Endothelial cell of umbilical vein (primary cell): Measurements from ENCODE around the gene DCLK3. TPM values are rescaled to one million over a fixed set of nuclear protein-coding genes. Genes with fewer than 3 reads are reported as not detected.

ENCODE experiments used
- BruUV-seq: library from RNA; stranded (reverse); fragments of 400-500 nt; replicated peaks from 2 replicates; lab custom pipeline; 2021; lab: Mats Ljungman, UMichigan
- CTCF ChIA-PET: fragments of 300-600, 350-600 bp; sonication (Branson Sonifier 250); formaldehyde crosslinking; loops from one replicate; lab custom pipeline; 2021; ENCODE audit warnings: antibody characterized with exemption, inconsistent platforms; lab: Charles Lee
- POLR2A ChIA-PET: fragments of 300-600, 350-600 bp; sonication (Branson Sonifier 250); formaldehyde crosslinking; loops from one replicate; lab custom pipeline; 2021; ENCODE audit warnings: antibody characterized with exemption, inconsistent platforms; lab: Charles Lee
- DNase-seq: peaks from one replicate; pipeline ENCODE4 v3.0.0-alpha.2; 2011; ENCODE audit warnings: low read depth, low spot score
- FAIRE-seq: peaks from 2 replicates; lab custom pipeline; 2011; peaks lifted over from hg19 to GRCh38; lab: Jason Lieb, UNC
- H2AFZ ChIP-seq: 2 replicates; pipeline ENCODE4 v1.6.0; 2012; ENCODE audit warnings: low read depth, low read length, control low read depth, inconsistent platforms
- H3K27ac ChIP-seq: 2 replicates; pipeline ENCODE4 v1.5.1; 2011; ENCODE audit warnings: low read depth, mild to moderate bottlenecking, control low read depth, low read length, moderate library complexity; ENCODE audit not compliant: insufficient read depth
- H3K27me3 ChIP-seq, 2 experiments: 2 replicates each; pipeline versions ENCODE4 v1.6.0 to v1.6.1; 2011; ENCODE audit warnings: low read length in 2 of 2, mixed read lengths in 1 of 2; ENCODE audit not compliant: control insufficient read depth in 2 of 2, insufficient read depth in 2 of 2
- H3K36me3 ChIP-seq, 2 experiments: 2 replicates in 1 of 2; 3 replicates in 1 of 2; pipeline ENCODE4 v1.5.1; 2011; ENCODE audit warnings: low read length in 2 of 2, mild to moderate bottlenecking in 1 of 2, moderate library complexity in 1 of 2; ENCODE audit not compliant: control insufficient read depth in 2 of 2, insufficient read depth in 2 of 2; ENCODE audit errors: extremely low read depth in 1 of 2
- H3K4me1 ChIP-seq: 3 replicates; pipeline ENCODE4 v1.5.1; 2011; ENCODE audit warnings: mild to moderate bottlenecking, low read length; ENCODE audit not compliant: control insufficient read depth, insufficient read depth; ENCODE audit errors: extremely low read depth
- H3K4me2 ChIP-seq: 2 replicates; pipeline ENCODE4 v1.6.1; 2011; ENCODE audit warnings: low read length, control low read depth, mixed read lengths; ENCODE audit not compliant: insufficient read depth
- H3K4me3 ChIP-seq, 3 experiments: fragments of 200-600 bp in 1 of 3; sonication (generic), shearing (Covaris generic) in 1 of 3; replicated peaks in 1 of 3; 2 replicates each; pipeline ENCODE4 v1.5.1; 2011 to 2016; ENCODE audit warnings: control low read depth in 3 of 3, low read length in 3 of 3, mild to moderate bottlenecking in 2 of 3, inconsistent platforms in 1 of 3, low read depth in 1 of 3, moderate library complexity in 1 of 3; ENCODE audit not compliant: insufficient read depth in 1 of 3
- H3K79me2 ChIP-seq: 2 replicates; pipeline ENCODE4 v1.6.0; 2012; ENCODE audit warnings: low read length, inconsistent platforms; ENCODE audit not compliant: control insufficient read depth, insufficient read depth
- H3K9ac ChIP-seq: replicated peaks from 2 replicates; pipeline ENCODE3; 2011; ENCODE audit warnings: low read length, control low read depth; ENCODE audit not compliant: insufficient read depth; ENCODE audit errors: extremely low read depth
- H3K9me1 ChIP-seq: replicated peaks from 3 replicates; pipeline ENCODE4 v1.6.0; 2011; ENCODE audit warnings: mild to moderate bottlenecking, low read length; ENCODE audit not compliant: control insufficient read depth, insufficient read depth; ENCODE audit errors: extremely low read depth
- H3K9me3 ChIP-seq: replicated peaks from 2 replicates; pipeline ENCODE4 v1.5.1; 2012; ENCODE audit warnings: low read length, inconsistent platforms; ENCODE audit not compliant: control insufficient read depth, insufficient read depth
- H4K20me1 ChIP-seq: replicated peaks from 2 replicates; pipeline ENCODE3; 2011; ENCODE audit warnings: mild to moderate bottlenecking, low read length; ENCODE audit not compliant: control insufficient read depth, insufficient read depth; ENCODE audit errors: extremely low read depth
- EZH2 ChIP-seq: IDR thresholded peaks from 2 replicates; pipeline ENCODE4 v1.6.1; 2012; ENCODE audit warnings: borderline replicate concordance, low read depth, mild to moderate bottlenecking, moderate library complexity, low read length, inconsistent platforms; ENCODE audit not compliant: severe bottlenecking
- FOS ChIP-seq: IDR thresholded peaks from 2 replicates; pipeline ENCODE4 v1.6.1; 2011; ENCODE audit warnings: mild to moderate bottlenecking, low read length, moderate library complexity, borderline replicate concordance; ENCODE audit not compliant: insufficient read depth
- GATA2 ChIP-seq: IDR thresholded peaks from 2 replicates; pipeline ENCODE4 v1.7.0; 2011; ENCODE audit warnings: low read depth, mild to moderate bottlenecking, moderate library complexity, mixed read lengths, low read length; ENCODE audit not compliant: insufficient read length, insufficient read depth
- JUN ChIP-seq: IDR thresholded peaks from 2 replicates; pipeline ENCODE4 v1.6.1; 2011; ENCODE audit warnings: borderline replicate concordance, low read depth; ENCODE audit not compliant: insufficient read length, insufficient read depth
- MYC ChIP-seq: IDR thresholded peaks from one replicate; pipeline ENCODE4 v1.6.1; 2011; ENCODE audit warnings: mild to moderate bottlenecking, low read depth, low read length
- POLR2A ChIP-seq: IDR thresholded peaks from 2 replicates; pipeline ENCODE4 v1.6.1; 2012; ENCODE audit warnings: low read depth, mild to moderate bottlenecking, control low read depth, low read length
- POLR2AphosphoS5 ChIP-seq: IDR thresholded peaks from 2 replicates; pipeline ENCODE4 v1.6.1; 2012; ENCODE audit warnings: low read depth, mild to moderate bottlenecking, control low read depth, low read length, moderate library complexity; ENCODE audit not compliant: insufficient read depth
- dilution Hi-C: fragments of 300-500 bp; cut with MboI; formaldehyde crosslinking; loops from one replicate; pipeline ENCODE4 v1.15.0; 2019; ENCODE audit warnings: low sequenced_read_pairs; ENCODE audit not compliant: extremely low pct_ligation_motif_present
- intact Hi-C: fragments of 100-400 bp; cut with micrococcal nuclease; formaldehyde crosslinking; loops from one replicate; pipeline ENCODE4 v1.10.0; 2022
- polyA plus RNA-seq, 4 experiments: library from polyadenylated mRNA; depleted of rRNA in 3 of 4; stranded (reverse) in 3 of 4; unstranded in 1 of 4; fragments of >200 nt; gene quantifications; 2 replicates each; pipeline versions ENCODE4 v1.2.1 to v1.2.3, GENCODE V29; 2011 to 2012; ENCODE audit warnings: missing spikeins in 1 of 4
- total RNA-seq: library from RNA; stranded (reverse); gene quantifications from 2 replicates; pipeline ENCODE4 v1.2.3, GENCODE V29; 2021
- TF ChIP-seq, protein P1 (sequence below): IDR thresholded peaks from 2 replicates; pipeline ENCODE4 v1.6.1; 2011; ENCODE audit not compliant: insufficient read depth, insufficient read length
- TF ChIP-seq, protein P2 (sequence below), 2 donors: IDR thresholded peaks; 1 replicate in 1 of 2; 2 replicates in 1 of 2; pipeline ENCODE4 v1.5.1; 2011; ENCODE audit warnings: low read length in 2 of 2, mild to moderate bottlenecking in 2 of 2, moderate library complexity in 2 of 2, control low read depth in 1 of 2, inconsistent platforms in 1 of 2, low read depth in 1 of 2; ENCODE audit not compliant: insufficient read depth in 1 of 2; ENCODE audit errors: extremely low read depth in 1 of 2

Gene DCLK3
- total and polyA plus RNA-seq, 2 donors (not counting 3 experiments of a cell fraction or from before 2014, with no cell fraction given) = not detected

DNA sequence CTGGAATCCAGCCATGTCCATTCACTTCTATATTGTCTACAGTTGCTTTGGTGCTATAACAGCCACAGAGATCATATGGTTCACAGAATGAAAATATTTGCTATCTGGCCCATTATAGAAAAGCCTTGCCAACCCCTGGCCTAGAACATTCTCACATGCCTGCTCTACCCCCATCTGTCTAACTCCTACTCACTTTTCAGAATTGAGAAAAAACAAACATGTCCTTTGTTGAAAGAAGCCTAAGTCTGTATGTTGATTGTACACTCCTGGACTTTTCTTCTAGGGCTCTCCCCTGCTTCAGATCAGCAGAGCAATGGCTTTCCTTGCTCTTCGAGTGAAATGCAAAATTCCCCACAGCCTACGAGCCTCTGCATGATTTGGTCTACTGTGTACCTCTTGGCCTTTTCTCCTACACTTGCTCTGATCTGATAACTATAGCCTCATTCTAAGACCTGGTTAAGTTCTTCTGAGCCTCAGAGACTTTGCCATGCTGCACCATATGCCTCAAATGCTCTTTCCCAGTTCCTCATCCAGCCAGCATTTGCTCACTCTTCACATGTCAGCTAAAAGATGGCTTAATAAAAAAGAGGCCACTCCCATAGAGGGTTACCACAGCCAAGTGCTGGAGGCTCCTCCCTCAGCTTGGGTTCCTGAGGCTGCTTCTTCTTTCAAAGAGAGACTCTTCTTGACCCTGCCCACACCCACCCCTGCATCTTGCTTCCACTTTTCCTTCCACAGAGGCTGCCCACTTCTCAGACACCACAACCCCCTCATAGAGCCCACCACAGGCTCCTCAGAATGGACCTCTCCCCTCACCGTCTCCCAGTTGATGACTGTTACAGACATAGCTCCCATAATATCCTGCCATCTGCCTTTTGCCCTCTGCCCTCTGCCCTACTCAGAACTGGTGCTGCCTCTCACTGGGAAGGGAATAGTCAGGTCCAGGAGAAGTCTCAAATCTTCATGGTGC is 22.9 kb upstream of the DCLK3 start:
- no peak overlapping the region for H3K4me2 ChIP-seq
- H3K4me3 ChIP-seq = no peak overlapping the region
- no peaks in the 10 kb centered on the region for H3K9me3 ChIP-seq
- ChIA-PET POLR2A (no interaction called here), CTCF (interaction anchor here (1.2 to 1.8 kb wide), 2 partner anchors 82 to 171 kb away, joined by 3 to 7 read pairs; no protein-coding TSS in a partner anchor)
- no peak overlapping the region for H3K27ac ChIP-seq
- H3K9ac ChIP-seq = no peak overlapping the region
- no TSS peak for BruUV-seq
- FAIRE-seq (no peak), DNase-seq (no peak)
- H4K20me1 ChIP-seq = no peaks in the 10 kb centered on the region
- H3K9me1 ChIP-seq = no peaks in the 10 kb centered on the region
- no peak overlapping the region for H2AFZ ChIP-seq
- no peaks in the 10 kb centered on the region for H3K4me1 ChIP-seq
- dilution Hi-C loops = no loop called here
- peaks cover 0 to 6% of the 10 kb centered on the region in 2 experiments for H3K27me3 ChIP-seq
- H3K36me3 ChIP-seq = no peaks in the 10 kb centered on the region
- intact Hi-C loops = no loop called here
- no peaks in the 10 kb centered on the region for H3K79me2 ChIP-seq
- TF ChIP-seq POLR2AphosphoS5 (no peak), MYC (no peak), JUN (no peak), FOS (no peak), POLR2A (no peak), GATA2 (no peak), EZH2 (no peak)
- TF ChIP-seq, protein P1, sequence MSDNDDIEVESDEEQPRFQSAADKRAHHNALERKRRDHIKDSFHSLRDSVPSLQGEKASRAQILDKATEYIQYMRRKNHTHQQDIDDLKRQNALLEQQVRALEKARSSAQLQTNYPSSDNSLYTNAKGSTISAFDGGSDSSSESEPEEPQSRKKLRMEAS = no peak
- TF ChIP-seq, protein P2, sequence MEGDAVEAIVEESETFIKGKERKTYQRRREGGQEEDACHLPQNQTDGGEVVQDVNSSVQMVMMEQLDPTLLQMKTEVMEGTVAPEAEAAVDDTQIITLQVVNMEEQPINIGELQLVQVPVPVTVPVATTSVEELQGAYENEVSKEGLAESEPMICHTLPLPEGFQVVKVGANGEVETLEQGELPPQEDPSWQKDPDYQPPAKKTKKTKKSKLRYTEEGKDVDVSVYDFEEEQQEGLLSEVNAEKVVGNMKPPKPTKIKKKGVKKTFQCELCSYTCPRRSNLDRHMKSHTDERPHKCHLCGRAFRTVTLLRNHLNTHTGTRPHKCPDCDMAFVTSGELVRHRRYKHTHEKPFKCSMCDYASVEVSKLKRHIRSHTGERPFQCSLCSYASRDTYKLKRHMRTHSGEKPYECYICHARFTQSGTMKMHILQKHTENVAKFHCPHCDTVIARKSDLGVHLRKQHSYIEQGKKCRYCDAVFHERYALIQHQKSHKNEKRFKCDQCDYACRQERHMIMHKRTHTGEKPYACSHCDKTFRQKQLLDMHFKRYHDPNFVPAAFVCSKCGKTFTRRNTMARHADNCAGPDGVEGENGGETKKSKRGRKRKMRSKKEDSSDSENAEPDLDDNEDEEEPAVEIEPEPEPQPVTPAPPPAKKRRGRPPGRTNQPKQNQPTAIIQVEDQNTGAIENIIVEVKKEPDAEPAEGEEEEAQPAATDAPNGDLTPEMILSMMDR (IDR thresholded peaks at IDR 0.05; ENCODE audit: extremely low read depth in 1 of 2, insufficient read depth in 1 of 2, low read depth in 1 of 2, low read length in 2 of 2) = no peak
